ENCODE results near the gene LYPD6B.

DNA sequence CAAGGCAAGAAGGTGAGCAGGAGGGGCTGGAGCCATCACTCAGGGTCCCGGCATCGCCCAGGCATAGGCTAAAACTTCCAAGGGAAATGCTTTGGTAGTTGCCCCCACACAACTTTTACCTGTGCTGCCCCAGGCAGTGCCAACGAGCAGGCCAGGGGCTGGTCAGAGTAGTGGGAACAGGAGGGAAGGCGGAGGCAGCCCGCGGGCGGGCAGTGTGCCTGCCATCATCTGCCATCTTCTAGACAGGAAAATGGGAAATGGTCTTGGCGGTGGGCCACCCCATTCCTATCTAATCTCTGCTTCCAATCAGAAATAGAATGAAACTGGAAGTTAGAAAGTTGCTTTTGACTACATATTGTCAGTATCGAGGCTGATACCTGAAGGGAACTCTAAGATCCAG is 26.0 kb upstream of the LYPD6B start:
- TF ChIP-seq, protein P1, sequence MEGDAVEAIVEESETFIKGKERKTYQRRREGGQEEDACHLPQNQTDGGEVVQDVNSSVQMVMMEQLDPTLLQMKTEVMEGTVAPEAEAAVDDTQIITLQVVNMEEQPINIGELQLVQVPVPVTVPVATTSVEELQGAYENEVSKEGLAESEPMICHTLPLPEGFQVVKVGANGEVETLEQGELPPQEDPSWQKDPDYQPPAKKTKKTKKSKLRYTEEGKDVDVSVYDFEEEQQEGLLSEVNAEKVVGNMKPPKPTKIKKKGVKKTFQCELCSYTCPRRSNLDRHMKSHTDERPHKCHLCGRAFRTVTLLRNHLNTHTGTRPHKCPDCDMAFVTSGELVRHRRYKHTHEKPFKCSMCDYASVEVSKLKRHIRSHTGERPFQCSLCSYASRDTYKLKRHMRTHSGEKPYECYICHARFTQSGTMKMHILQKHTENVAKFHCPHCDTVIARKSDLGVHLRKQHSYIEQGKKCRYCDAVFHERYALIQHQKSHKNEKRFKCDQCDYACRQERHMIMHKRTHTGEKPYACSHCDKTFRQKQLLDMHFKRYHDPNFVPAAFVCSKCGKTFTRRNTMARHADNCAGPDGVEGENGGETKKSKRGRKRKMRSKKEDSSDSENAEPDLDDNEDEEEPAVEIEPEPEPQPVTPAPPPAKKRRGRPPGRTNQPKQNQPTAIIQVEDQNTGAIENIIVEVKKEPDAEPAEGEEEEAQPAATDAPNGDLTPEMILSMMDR (IDR thresholded peaks at IDR 0.05), result no peak
- TF ChIP-seq, protein P2, sequence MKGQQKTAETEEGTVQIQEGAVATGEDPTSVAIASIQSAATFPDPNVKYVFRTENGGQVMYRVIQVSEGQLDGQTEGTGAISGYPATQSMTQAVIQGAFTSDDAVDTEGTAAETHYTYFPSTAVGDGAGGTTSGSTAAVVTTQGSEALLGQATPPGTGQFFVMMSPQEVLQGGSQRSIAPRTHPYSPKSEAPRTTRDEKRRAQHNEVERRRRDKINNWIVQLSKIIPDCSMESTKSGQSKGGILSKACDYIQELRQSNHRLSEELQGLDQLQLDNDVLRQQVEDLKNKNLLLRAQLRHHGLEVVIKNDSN (IDR thresholded peaks at IDR 0.05; ENCODE audit: borderline replicate concordance, low read depth), result no peak
- TF ChIP-seq TAF1 (IDR thresholded peaks at IDR 0.05; ENCODE audit: borderline replicate concordance, low read depth, low read length), result no peak

All from SK-N-SH (cell line).